MCF 10A (cell line): ENCODE data around the gene INPP5B. TPM values are rescaled to one million over a fixed set of nuclear protein-coding genes. Genes with fewer than 3 reads are reported as not detected.
"Not testable (repeated sequence)": the region's sequence is repeated elsewhere in the genome, so short reads cannot be mapped to it uniquely, and the experiment has no call there.

Source experiments
- BruUV-seq: library from RNA; stranded (reverse); fragments of 400-500 nt; replicated peaks from 2 replicates; lab custom pipeline; 2021; lab: Mats Ljungman, UMichigan
- CTCF ChIA-PET: fragments of 300-600 bp; sonication (Branson Sonifier 250); formaldehyde crosslinking; extraction: SDS; loops from one replicate; lab custom pipeline; 2021; ENCODE audit warnings: antibody characterized with exemption, inconsistent platforms; lab: Yijun Ruan, JAX
- POLR2A ChIA-PET: fragments of 300-600, 350-650 bp; sonication (Branson Sonifier 250); formaldehyde crosslinking; extraction: SDS; loops from one replicate; lab custom pipeline; 2020; ENCODE audit warnings: antibody characterized with exemption, inconsistent platforms; lab: Yijun Ruan, JAX
- DNase-seq: peaks from one replicate; pipeline ENCODE4 v3.0.0-alpha.2; 2018; ENCODE audit not compliant: unreplicated experiment
- H3K27ac Mint-ChIP-seq: one replicate; pipeline ENCODE4 v1.8.0; 2022; ENCODE audit warnings: mild to moderate bottlenecking, low read depth, mixed read lengths; ENCODE audit not compliant: unreplicated experiment
- H3K27me3 Mint-ChIP-seq: one replicate; pipeline ENCODE4 v1.8.0; 2022; ENCODE audit warnings: mixed read lengths; ENCODE audit not compliant: insufficient read depth, unreplicated experiment
- H3K36me3 Mint-ChIP-seq: one replicate; pipeline ENCODE4 v1.8.0; 2022; ENCODE audit warnings: mild to moderate bottlenecking, moderate library complexity, mixed read lengths; ENCODE audit not compliant: insufficient read depth, unreplicated experiment
- H3K4me1 Mint-ChIP-seq: one replicate; pipeline ENCODE4 v1.8.0; 2022; ENCODE audit warnings: mixed read lengths; ENCODE audit not compliant: insufficient read depth, unreplicated experiment
- H3K4me3 Mint-ChIP-seq: one replicate; pipeline ENCODE4 v1.8.0; 2022; ENCODE audit warnings: mild to moderate bottlenecking, moderate library complexity, mixed read lengths; ENCODE audit not compliant: unreplicated experiment
- H3K9me3 Mint-ChIP-seq: one replicate; pipeline ENCODE4 v1.8.0; 2022; ENCODE audit warnings: mixed read lengths; ENCODE audit not compliant: unreplicated experiment
- intact Hi-C: fragments of 100-400 bp; cut with micrococcal nuclease; formaldehyde crosslinking; loops from 2 replicates; pipeline ENCODE4 v1.14.1; 2022
- total RNA-seq: library from RNA; stranded (reverse); gene quantifications from 2 replicates; pipeline ENCODE4 v1.2.3, GENCODE V29; 2022
- TF ChIP-seq, protein P1 (sequence below): fragments of 200-600 bp; IDR thresholded peaks from one replicate; pipeline ENCODE4 v1.8.0; 2022; ENCODE audit warnings: antibody characterized with exemption, mild to moderate bottlenecking; ENCODE audit not compliant: unreplicated experiment

Gene INPP5B
- total RNA-seq, 1 experiment from 2014 or later: 4.7 TPM

DNA sequence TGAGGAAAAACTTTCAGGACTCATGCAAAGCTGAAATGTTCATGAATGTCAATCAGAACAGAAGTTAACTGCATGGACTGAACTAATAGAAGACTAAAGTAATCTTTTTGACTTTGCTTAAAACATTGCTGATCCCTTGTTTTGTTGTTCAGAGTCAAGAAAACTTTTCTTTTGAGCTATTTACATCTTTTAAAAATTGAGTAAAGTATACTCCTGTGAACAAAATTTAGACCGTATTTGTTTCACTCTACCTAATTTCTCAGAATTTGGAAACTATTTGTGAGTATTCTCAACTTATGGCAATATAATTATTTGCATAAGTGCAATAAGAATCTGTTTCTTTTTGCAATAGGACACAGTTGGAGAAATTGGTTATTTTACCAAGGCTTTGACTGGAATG, 41.1 kb downstream of the INPP5B start:
- TF ChIP-seq, protein P1, sequence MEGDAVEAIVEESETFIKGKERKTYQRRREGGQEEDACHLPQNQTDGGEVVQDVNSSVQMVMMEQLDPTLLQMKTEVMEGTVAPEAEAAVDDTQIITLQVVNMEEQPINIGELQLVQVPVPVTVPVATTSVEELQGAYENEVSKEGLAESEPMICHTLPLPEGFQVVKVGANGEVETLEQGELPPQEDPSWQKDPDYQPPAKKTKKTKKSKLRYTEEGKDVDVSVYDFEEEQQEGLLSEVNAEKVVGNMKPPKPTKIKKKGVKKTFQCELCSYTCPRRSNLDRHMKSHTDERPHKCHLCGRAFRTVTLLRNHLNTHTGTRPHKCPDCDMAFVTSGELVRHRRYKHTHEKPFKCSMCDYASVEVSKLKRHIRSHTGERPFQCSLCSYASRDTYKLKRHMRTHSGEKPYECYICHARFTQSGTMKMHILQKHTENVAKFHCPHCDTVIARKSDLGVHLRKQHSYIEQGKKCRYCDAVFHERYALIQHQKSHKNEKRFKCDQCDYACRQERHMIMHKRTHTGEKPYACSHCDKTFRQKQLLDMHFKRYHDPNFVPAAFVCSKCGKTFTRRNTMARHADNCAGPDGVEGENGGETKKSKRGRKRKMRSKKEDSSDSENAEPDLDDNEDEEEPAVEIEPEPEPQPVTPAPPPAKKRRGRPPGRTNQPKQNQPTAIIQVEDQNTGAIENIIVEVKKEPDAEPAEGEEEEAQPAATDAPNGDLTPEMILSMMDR: no peak
- Mint-ChIP-seq H3K9me3 (no peaks in the 10 kb centered on the region), H3K27ac (no peak overlapping the region), H3K4me1 (peaks cover 13% of the 10 kb centered on the region), H3K4me3 (no peak overlapping the region), H3K36me3 (no peaks in the 10 kb centered on the region), H3K27me3 (no peaks in the 10 kb centered on the region)
- POLR2A ChIA-PET: interaction anchor here (0.7 kb wide), 1 partner anchor 43 kb away, joined by 3 read pairs; no protein-coding TSS in a partner anchor
- DNase-seq: no peak
- CTCF ChIA-PET: interaction anchor here (1.0 kb wide), 1 partner anchor 11 kb away, joined by 4 read pairs; no protein-coding TSS in a partner anchor
- no TSS peak for BruUV-seq
- intact Hi-C loops: no loop called here

DNA sequence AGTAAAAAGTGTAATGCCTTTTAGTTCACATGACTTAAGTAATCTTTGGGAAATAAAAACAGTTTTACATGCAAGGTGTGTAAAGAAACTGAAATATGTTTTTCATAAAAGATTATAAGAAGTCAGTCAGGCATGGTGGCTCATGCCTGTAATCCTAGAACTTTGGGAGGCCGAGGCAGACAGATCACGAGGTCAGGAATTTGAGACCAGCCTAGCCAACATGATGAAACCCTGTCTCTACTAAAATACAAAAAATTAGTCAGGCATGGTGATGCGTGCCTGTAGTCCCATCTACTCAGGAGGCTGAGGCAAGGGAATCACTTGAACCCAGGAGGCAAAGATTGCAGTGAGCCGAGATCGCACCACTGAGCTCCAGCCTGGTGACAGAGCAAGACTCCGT, 42.9 kb downstream of the INPP5B start:
- intact Hi-C loops, H3K4me3 Mint-ChIP-seq, BruUV-seq, H3K27ac Mint-ChIP-seq, H3K27me3 Mint-ChIP-seq, H3K36me3 Mint-ChIP-seq, DNase-seq, H3K9me3 Mint-ChIP-seq: not testable (repeated sequence)
- CTCF ChIA-PET: interaction anchor here (0.6 to 0.7 kb wide), 4 partner anchors 15 to 1281 kb away, joined by 3 to 4 read pairs (median 3); no protein-coding TSS in a partner anchor
- POLR2A ChIA-PET: interaction anchor here (0.6 kb wide), 1 partner anchor 1086 kb away, joined by 3 read pairs; no protein-coding TSS in a partner anchor
- H3K4me1 Mint-ChIP-seq: peaks cover 11% of the 10 kb centered on the region

DNA sequence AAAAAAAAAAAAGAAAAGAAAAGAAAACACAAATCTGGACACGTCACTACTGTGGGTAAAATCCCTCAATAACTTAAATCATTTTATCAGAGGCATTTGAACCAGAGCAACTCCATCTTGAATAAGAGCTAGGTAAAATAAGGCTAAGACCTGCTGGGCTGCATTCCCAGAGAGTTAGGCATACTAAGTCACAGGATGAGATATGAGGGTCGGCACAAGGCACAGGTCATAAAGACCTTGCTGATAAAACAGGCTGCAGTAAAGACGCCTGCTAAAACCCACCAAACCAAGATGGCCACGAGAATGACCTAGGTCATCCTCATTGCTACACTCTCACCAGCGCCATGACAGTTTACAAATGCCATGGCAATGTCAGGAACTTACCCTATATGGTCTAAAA, 43.9 kb downstream of the INPP5B start:
- H3K4me1 Mint-ChIP-seq: peaks cover 3% of the 10 kb centered on the region
- ChIA-PET POLR2A (no interaction called here), CTCF (interaction anchor here (0.7 kb wide), 1 partner anchor 1282 kb away, joined by 3 read pairs; no protein-coding TSS in a partner anchor)
- no peaks in the 10 kb centered on the region for H3K9me3 Mint-ChIP-seq
- no TSS peak for BruUV-seq
- no peaks in the 10 kb centered on the region for H3K36me3 Mint-ChIP-seq
- TF ChIP-seq, protein P1: no peak
- intact Hi-C loops: no loop called here
- no peaks in the 10 kb centered on the region for H3K27me3 Mint-ChIP-seq
- no peak for DNase-seq
- no peak overlapping the region for H3K27ac Mint-ChIP-seq
- no peak overlapping the region for H3K4me3 Mint-ChIP-seq

DNA sequence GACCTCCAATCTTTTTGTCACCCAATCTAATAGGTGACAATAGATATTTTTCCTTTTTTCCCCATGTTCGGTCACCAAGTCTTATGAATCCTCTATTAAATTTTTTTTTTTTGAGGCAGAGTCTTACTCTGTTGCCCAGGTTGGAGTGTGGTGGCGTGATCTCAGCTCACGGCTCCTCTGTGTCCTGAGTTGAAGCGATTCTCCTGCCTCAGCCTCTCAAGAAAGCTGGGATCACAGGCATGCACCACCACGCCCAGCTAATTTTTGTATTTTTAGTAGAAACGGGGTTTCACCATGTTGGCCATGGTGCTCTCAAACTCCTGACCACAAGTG, 45.0 kb downstream of the INPP5B start:
- Mint-ChIP-seq H3K4me3 (no peak overlapping the region), H3K9me3 (no peaks in the 10 kb centered on the region), H3K27ac (no peak overlapping the region), H3K27me3 (no peaks in the 10 kb centered on the region), H3K36me3 (no peaks in the 10 kb centered on the region), H3K4me1 (no peaks in the 10 kb centered on the region)
- TF ChIP-seq, protein P1: no peak
- intact Hi-C loops: no loop called here
- no peak for DNase-seq
- CTCF ChIA-PET: no interaction called here
- POLR2A ChIA-PET: interaction anchor here (0.7 kb wide), 1 partner anchor 331 kb away, joined by 3 read pairs; no protein-coding TSS in a partner anchor
- no TSS peak for BruUV-seq
